H7 (cell line): ENCODE data around the gene CDX1. TPM values are rescaled to one million over a fixed set of nuclear protein-coding genes. Genes with fewer than 3 reads are reported as not detected.

Experiments used
- DNase-seq: peaks from one replicate; pipeline ENCODE4 v3.0.0; 2012
- H3K27me3 ChIP-seq: 2 replicates; pipeline ENCODE4 v1.6.0; 2011; ENCODE audit warnings: mild to moderate bottlenecking, low read length; ENCODE audit not compliant: control insufficient read depth, insufficient read depth
- H3K36me3 ChIP-seq: replicated peaks from 2 replicates; pipeline ENCODE4 v1.5.1; 2011; ENCODE audit warnings: low read length; ENCODE audit not compliant: control insufficient read depth, insufficient read depth
- H3K4me3 ChIP-seq: 2 replicates; pipeline ENCODE4 v1.5.1; 2011; ENCODE audit warnings: low read depth, mild to moderate bottlenecking, control low read depth, low read length, moderate library complexity; ENCODE audit not compliant: insufficient read depth
- total RNA-seq: library from RNA; depleted of rRNA; stranded (reverse); fragments of >200 nt; shearing (Covaris generic); gene quantifications from 2 replicates; pipeline ENCODE4 v1.2.3, GENCODE V29; 2014

CDX1 gene
- total RNA-seq, 1 experiment from 2014 or later: 0.62 TPM

- H3K36me3 ChIP-seq: no peaks in the 10 kb centered on the region
- peaks cover 1% of the 10 kb centered on the region; the same call in 1 of the 2 replicates for H3K27me3 ChIP-seq
- H3K4me3 ChIP-seq: no peak overlapping the region
- no peak for DNase-seq
These were observed 41.2 kb upstream of the CDX1 start for GRCh38 chr5:150125334-150125733.

- Histone ChIP-seq H3K4me3 (no peak overlapping the region), H3K36me3 (no peaks in the 10 kb centered on the region), H3K27me3 (peaks cover 3% of the 10 kb centered on the region)
- no peak for DNase-seq
These were observed 40.2 kb upstream of the CDX1 start for GRCh38 chr5:150126199-150126920.

- H3K27me3 ChIP-seq: peaks cover 3% of the 10 kb centered on the region
- no peak overlapping the region for H3K4me3 ChIP-seq
- no peaks in the 10 kb centered on the region for H3K36me3 ChIP-seq
- no peak for DNase-seq
These were observed 39.7 kb upstream of the CDX1 start for GRCh38 chr5:150126921-150127265.

GRCh38 chr5:150129454-150129812, 37.1 kb upstream of the CDX1 start:
- Histone ChIP-seq H3K27me3 (peaks cover 16% of the 10 kb centered on the region), H3K36me3 (no peaks in the 10 kb centered on the region; the same call in 1 of the 2 replicates), H3K4me3 (no peak overlapping the region)
- DNase-seq: no peak

- peak; percentile 93 for DNase-seq
- Histone ChIP-seq H3K36me3 (no peaks in the 10 kb centered on the region; the same call in 1 of the 2 replicates), H3K4me3 (no peak overlapping the region), H3K27me3 (peaks cover 16% of the 10 kb centered on the region)
These were observed 36.6 kb upstream of the CDX1 start for GRCh38 chr5:150129813-150130492.

- no peaks in the 10 kb centered on the region; the same call in 1 of the 2 replicates for H3K36me3 ChIP-seq
- H3K4me3 ChIP-seq: no peak overlapping the region
- DNase-seq: peak; percentile 86
- peaks cover 19% of the 10 kb centered on the region for H3K27me3 ChIP-seq
These were observed 36.1 kb upstream of the CDX1 start for GRCh38 chr5:150130493-150130922.

GRCh38 chr5:150131461-150131860, 35.1 kb upstream of the CDX1 start:
- no peak overlapping the region for H3K4me3 ChIP-seq
- peaks cover 20% of the 10 kb centered on the region for H3K27me3 ChIP-seq
- DNase-seq: no peak
- no peaks in the 10 kb centered on the region; the same call in 1 of the 2 replicates for H3K36me3 ChIP-seq

- H3K27me3 ChIP-seq: peaks cover 22% of the 10 kb centered on the region
- H3K36me3 ChIP-seq: no peaks in the 10 kb centered on the region; the same call in 1 of the 2 replicates
- no peak for DNase-seq
- H3K4me3 ChIP-seq: no peak overlapping the region
These were observed 34.4 kb upstream of the CDX1 start for GRCh38 chr5:150131978-150132694.

- Histone ChIP-seq H3K36me3 (no peaks in the 10 kb centered on the region; the same call in 1 of the 2 replicates), H3K4me3 (no peak overlapping the region)
- peak; percentile 52 for DNase-seq
These were observed 33.8 kb upstream of the CDX1 start for GRCh38 chr5:150132740-150133139.

GRCh38 chr5:150133581-150134197, 32.9 kb upstream of the CDX1 start:
- Histone ChIP-seq H3K4me3 (no peak overlapping the region), H3K27me3 (peaks cover 22% of the 10 kb centered on the region), H3K36me3 (no peaks in the 10 kb centered on the region; the same call in 1 of the 2 replicates)
- no peak for DNase-seq

More at GRCh38 chr5:150132740-150133139, 33.8 kb upstream of the CDX1 start:
- peaks cover 22% of the 10 kb centered on the region for H3K27me3 ChIP-seq

GRCh38 chr5:150134198-150134588, 32.4 kb upstream of the CDX1 start:
- peaks cover 22% of the 10 kb centered on the region for H3K27me3 ChIP-seq
- no peak for DNase-seq
- no peak overlapping the region for H3K4me3 ChIP-seq
- no peaks in the 10 kb centered on the region; the same call in 1 of the 2 replicates for H3K36me3 ChIP-seq

GRCh38 chr5:150135557-150136304, 30.8 kb upstream of the CDX1 start:
- no peak for DNase-seq
- Histone ChIP-seq H3K27me3 (peaks cover 20% of the 10 kb centered on the region), H3K36me3 (no peaks in the 10 kb centered on the region; the same call in 1 of the 2 replicates), H3K4me3 (no peak overlapping the region)

GRCh38 chr5:150136305-150137167, 30.0 kb upstream of the CDX1 start:
- no peak overlapping the region for H3K4me3 ChIP-seq
- no peaks in the 10 kb centered on the region; the same call in 1 of the 2 replicates for H3K36me3 ChIP-seq
- H3K27me3 ChIP-seq: peaks cover 19% of the 10 kb centered on the region
- no peak for DNase-seq
